GM19463 (cell line): ENCODE measurements around the gene E2F2.

Source experiments
- ATAC-seq: cut with Tn5 transposase; IDR thresholded peaks from one replicate; pipeline ENCODE4 v1.9.1; 2021; ENCODE audit warnings: mild to moderate bottlenecking, moderate library complexity; ENCODE audit not compliant: unreplicated experiment

The E2F2 gene

GRCh38 chr1:23466423-23466989 is 64.5 kb downstream of the E2F2 start:
- ATAC-seq: no peak

GRCh38 chr1:23463286-23463685 is 67.7 kb downstream of the E2F2 start:
- no peak for ATAC-seq

- ATAC-seq: no peak
Measured at GRCh38 chr1:23462766-23463165, 68.3 kb downstream of the E2F2 start.

GRCh38 chr1:23461050-23461449 is 70.0 kb downstream of the E2F2 start:
- no peak for ATAC-seq

GRCh38 chr1:23460519-23460918 is 70.5 kb downstream of the E2F2 start:
- no peak for ATAC-seq

GRCh38 chr1:23459338-23459757 is 71.7 kb downstream of the E2F2 start:
- no peak for ATAC-seq
